ENCODE measurements around the gene GPT2.
"Not testable (repeated sequence)": the region's sequence is repeated elsewhere in the genome, so short reads cannot be mapped to it uniquely, and the experiment has no call there.

GPT2 gene

DNA sequence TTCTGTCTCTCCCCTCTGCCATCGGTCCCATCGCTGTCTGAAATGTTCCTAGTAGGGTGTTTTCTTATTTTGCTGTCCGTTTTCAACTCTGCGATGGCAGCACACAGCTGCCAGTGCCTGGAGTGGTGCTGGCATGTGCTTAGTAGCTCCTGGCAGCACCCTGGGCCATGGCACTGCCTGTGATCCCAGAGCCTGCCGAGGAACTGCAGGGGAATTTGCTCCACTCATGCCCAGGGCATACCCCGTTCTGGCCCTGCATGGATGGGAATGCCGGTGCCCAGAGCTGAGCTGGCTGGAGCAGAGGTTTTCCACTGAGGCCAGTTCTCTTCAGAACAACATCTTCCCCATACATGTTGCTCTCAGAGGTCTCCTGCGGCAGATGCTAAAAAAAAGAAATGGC lies 43.1 kb downstream of the GPT2 start:
- no peak overlapping the region for H3K4me3 ChIP-seq (ENCODE audit: low read depth, low read length)
- TF ChIP-seq, protein P1, sequence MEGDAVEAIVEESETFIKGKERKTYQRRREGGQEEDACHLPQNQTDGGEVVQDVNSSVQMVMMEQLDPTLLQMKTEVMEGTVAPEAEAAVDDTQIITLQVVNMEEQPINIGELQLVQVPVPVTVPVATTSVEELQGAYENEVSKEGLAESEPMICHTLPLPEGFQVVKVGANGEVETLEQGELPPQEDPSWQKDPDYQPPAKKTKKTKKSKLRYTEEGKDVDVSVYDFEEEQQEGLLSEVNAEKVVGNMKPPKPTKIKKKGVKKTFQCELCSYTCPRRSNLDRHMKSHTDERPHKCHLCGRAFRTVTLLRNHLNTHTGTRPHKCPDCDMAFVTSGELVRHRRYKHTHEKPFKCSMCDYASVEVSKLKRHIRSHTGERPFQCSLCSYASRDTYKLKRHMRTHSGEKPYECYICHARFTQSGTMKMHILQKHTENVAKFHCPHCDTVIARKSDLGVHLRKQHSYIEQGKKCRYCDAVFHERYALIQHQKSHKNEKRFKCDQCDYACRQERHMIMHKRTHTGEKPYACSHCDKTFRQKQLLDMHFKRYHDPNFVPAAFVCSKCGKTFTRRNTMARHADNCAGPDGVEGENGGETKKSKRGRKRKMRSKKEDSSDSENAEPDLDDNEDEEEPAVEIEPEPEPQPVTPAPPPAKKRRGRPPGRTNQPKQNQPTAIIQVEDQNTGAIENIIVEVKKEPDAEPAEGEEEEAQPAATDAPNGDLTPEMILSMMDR (IDR thresholded peaks at IDR 0.05; ENCODE audit: low read depth, low read length): no peak

DNA sequence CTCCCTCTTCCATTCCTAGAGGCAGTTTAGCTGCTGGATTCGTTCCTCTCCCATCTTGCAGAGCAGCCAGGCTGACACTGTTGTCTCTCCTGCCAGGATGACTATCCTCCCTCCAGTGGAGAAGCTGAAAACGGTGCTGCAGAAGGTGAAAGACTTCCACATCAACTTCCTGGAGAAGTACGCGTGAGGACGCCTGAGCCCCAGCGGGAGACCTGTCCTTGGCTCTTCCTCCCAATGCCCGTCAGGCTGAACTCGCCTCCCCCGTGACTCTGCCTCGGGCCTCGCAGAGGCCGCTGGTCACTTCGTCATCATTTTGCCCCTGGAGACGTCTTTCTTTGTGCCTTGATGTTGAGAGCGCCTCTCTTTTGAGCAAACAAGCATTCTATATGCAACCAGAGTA lies 44.6 kb downstream of the GPT2 start:
- H3K4me3 ChIP-seq (ENCODE audit: low read depth, low read length): no peak overlapping the region
- TF ChIP-seq, protein P1 (IDR thresholded peaks at IDR 0.05; ENCODE audit: low read depth, low read length): no peak

DNA sequence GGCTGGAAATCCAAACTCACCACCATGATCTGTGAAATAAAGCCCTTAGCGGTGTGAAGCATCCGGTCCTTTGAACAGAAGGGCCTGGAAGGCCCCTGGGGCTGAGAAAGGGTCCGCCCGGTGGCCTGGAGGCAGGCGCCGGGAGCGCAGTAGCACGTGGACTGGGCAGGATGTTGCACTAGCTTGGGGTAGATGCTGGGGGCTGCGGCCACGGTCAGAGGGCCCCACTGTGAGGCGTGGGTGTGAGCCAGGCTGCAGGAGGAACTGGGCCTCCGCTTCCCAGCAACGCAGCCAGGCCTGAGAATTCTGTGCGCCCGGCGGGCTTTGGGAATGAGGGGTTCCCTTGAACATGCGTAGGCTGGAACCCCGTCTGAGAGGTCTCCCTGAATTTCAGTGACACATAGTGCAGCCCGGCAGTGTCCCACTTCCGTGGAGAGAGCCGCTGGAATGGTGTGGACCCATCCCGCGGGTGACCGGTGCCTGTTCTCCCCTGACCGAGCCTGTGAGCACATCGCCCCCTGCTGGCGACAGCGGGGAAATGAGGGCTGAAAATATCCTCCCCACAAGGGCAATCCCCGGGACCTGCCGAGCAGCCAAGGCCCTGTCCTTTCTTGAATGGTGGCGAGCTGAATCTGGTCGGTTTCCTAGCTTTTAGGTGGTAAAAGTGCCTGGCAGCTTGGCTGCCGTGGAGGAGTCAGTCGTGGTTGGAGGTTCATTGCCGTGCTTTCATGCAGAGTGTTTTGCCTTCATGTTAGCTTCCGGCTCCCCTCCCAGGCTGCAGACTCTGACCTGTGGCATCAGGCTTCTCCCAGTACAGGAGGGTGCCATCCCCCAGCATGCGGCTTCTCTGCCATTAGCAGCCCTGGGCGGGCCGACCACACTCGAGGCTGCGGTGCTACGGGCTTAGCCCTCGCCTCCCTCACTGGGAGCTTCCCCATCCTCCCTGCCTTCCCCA lies 45.5 kb downstream of the GPT2 start:
- TF ChIP-seq, protein P1 (IDR thresholded peaks at IDR 0.05; ENCODE audit: low read depth, low read length): peak; percentile 92

DNA sequence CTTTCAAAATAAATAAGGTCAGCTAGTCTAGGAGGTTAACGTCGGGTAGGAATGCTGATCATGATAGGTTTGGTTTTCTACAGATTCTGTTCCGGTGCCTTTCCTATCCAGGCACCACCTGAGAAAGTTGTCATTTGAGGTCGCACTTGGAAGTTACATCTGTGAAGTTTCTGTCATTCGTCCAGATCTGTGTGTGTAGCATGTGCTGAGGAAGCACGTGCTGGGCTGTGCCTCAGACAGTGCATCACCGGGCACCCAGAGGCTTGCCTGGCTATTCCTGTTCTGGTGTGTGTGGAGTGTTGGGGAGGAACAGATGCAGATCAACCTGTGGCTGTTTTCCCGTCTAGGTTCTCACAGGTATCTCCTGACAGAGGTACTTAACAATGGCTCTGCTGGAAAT lies 46.7 kb downstream of the GPT2 start:
- TF ChIP-seq, protein P1 (IDR thresholded peaks at IDR 0.05; ENCODE audit: low read depth, low read length): no peak

More for the DNA sequence above, 45.5 kb downstream of the GPT2 start:
- H3K4me3 ChIP-seq (ENCODE audit: low read depth, low read length): no peak overlapping the region

DNA sequence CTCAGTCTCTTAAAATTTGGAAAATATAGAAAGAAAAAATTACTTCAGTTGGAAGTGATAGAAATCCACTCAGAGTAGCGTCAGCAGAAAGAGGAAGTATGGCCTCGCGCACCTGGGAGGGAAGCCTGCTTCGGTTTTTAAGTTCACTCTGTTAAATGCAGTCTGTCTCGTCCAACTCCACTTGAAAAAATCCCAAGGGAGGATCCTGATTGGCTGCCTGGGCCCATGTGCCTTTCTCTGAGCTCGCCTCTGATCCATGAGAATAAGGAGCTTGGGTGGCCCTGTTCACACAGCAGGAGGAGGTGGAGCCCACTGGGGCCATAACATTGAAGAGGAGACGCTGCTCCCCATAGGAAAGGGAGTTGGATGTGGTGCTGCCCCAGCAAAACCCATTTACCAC lies 48.6 kb downstream of the GPT2 start:
- TF ChIP-seq, protein P1 (IDR thresholded peaks at IDR 0.05; ENCODE audit: low read depth, low read length): no peak
- H3K4me3 ChIP-seq (ENCODE audit: low read depth, low read length): no peak overlapping the region

More for the DNA sequence above, 46.7 kb downstream of the GPT2 start:
- no peak overlapping the region for H3K4me3 ChIP-seq (ENCODE audit: low read depth, low read length)

DNA sequence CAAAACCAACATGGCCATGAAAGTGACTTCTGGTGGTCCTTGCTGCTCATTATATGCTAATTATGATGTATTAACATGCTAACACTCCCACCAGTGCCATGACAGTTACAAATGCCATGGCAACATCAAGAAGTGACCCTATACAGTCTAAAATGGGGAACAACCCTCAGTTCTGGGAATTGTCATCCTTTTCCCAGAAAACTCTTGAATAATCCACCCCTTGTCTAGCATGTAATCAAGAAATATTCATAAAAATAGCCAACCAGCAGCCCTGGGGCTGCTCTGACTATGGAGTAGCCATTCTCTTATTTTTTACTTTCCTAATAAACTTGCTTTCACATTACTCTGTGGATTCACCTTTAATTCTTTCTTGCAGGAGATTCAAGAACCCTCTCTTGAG lies 53.4 kb downstream of the GPT2 start:
- TF ChIP-seq, protein P1 (IDR thresholded peaks at IDR 0.05; ENCODE audit: low read depth, low read length): no peak
- no peak overlapping the region for H3K4me3 ChIP-seq (ENCODE audit: low read depth, low read length)

DNA sequence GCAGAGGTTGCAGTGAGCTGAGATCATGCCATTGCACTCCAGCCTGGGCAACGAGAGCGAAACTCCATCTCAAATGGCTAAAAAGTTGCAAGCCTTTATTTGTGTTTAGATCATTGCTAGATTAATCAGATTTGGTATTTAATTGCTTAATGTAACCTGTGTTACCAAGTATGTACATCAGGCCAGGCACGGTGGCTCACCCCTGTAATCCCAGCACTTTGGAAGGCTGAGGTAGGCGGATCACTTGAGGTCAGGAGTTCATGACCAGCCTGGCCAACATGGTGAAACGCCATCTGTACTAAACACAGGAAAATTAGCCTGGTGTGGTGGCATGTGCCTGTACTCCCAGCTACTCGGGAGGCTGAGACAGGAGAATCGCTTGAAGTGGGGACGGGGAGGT lies 60.6 kb downstream of the GPT2 start:
- H3K4me3 ChIP-seq (ENCODE audit: low read depth, low read length): not testable (repeated sequence)
